ENCODE data around the gene GANC. TPM values are rescaled to one million over a fixed set of nuclear protein-coding genes. Genes with fewer than 3 reads are reported as not detected.

Gene GANC
- total RNA-seq, 1 experiment from 2014 or later, result 15.8 TPM

DNA sequence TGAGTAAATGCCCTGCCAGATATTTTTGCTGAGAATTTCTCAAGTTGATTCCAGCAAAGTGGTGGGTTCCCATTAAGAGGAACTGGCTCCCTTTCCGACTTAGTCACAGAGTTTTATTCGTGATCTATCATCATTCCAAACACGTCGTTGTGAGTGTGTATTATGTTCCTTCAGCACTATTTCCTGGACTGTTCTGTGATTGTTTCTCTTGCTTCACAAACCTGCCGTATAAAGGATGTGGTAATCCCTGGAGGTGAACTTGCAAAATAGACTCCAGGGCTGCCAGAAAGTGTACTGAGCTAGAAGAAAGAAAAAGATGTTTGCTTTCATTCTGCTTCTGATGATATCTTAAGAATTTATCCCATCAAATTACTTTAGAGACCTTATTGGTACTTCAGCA lies 71.8 kb downstream of the GANC start:
- no peaks in the 10 kb centered on the region for H3K79me2 ChIP-seq (ENCODE audit: insufficient read depth, low read length)
- H3K4me3 Mint-ChIP-seq, result no peak overlapping the region
- H2AFZ ChIP-seq (ENCODE audit: low read length), result no peak overlapping the region
- no peaks in the 10 kb centered on the region for H3K27me3 ChIP-seq (ENCODE audit: insufficient read depth, low read length)
- H3T11ph ChIP-seq (ENCODE audit: low read length), result no peak overlapping the region
- H3K27me3 Mint-ChIP-seq (ENCODE audit: low read depth), result no peaks in the 10 kb centered on the region
- no peaks in the 10 kb centered on the region for H3K9me3 ChIP-seq (ENCODE audit: control insufficient read depth, low read depth, low read length)
- no peak overlapping the region for H3K9ac ChIP-seq (ENCODE audit: extremely low read depth, insufficient read length, low read length)
- WGBS (ENCODE audit: extremely low coverage, insufficient read length, low lambda C conversion rate), result no CpG with 5 or more reads among the region's 5 CpGs
- no peak overlapping the region for H2BK5ac ChIP-seq (ENCODE audit: insufficient read length, low read length)
- DNase-seq, result no peak
- no peaks in the 10 kb centered on the region for H4K20me1 ChIP-seq (ENCODE audit: control insufficient read depth, insufficient read depth, insufficient read length)
- H4K91ac ChIP-seq (ENCODE audit: insufficient read length, low read depth, low read length), result no peak overlapping the region
- no peak overlapping the region for H3K4me2 ChIP-seq (ENCODE audit: insufficient read depth, insufficient read length, low read length)
- H3K4me1 Mint-ChIP-seq, result no peaks in the 10 kb centered on the region
- TF ChIP-seq, protein P1, sequence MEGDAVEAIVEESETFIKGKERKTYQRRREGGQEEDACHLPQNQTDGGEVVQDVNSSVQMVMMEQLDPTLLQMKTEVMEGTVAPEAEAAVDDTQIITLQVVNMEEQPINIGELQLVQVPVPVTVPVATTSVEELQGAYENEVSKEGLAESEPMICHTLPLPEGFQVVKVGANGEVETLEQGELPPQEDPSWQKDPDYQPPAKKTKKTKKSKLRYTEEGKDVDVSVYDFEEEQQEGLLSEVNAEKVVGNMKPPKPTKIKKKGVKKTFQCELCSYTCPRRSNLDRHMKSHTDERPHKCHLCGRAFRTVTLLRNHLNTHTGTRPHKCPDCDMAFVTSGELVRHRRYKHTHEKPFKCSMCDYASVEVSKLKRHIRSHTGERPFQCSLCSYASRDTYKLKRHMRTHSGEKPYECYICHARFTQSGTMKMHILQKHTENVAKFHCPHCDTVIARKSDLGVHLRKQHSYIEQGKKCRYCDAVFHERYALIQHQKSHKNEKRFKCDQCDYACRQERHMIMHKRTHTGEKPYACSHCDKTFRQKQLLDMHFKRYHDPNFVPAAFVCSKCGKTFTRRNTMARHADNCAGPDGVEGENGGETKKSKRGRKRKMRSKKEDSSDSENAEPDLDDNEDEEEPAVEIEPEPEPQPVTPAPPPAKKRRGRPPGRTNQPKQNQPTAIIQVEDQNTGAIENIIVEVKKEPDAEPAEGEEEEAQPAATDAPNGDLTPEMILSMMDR (conservative IDR thresholded peaks at IDR 0.05), result no peak
- no peak overlapping the region for H2AK5ac ChIP-seq (ENCODE audit: insufficient read length, low read length)
- H3K27ac Mint-ChIP-seq, result no peak overlapping the region
- H3K36me3 Mint-ChIP-seq (ENCODE audit: insufficient read depth in 1 of 3, low read depth in 3 of 3), result no peaks in the 10 kb centered on the region
- no peaks in the 10 kb centered on the region for H3K79me1 ChIP-seq (ENCODE audit: insufficient read depth, low read depth, low read length, poor library complexity, severe bottlenecking)
- H3K4ac ChIP-seq (ENCODE audit: low read depth, low read length), result no peak overlapping the region
- no peak overlapping the region for H3K14ac ChIP-seq (ENCODE audit: insufficient read depth, low read length)
- no peak overlapping the region for H3K23ac ChIP-seq (ENCODE audit: insufficient read length, low read depth, low read length)
- H3K4me1 ChIP-seq (ENCODE audit: insufficient read depth, low read length), result no peaks in the 10 kb centered on the region
- H2BK120ac ChIP-seq (ENCODE audit: low read depth, low read length, poor library complexity, severe bottlenecking), result no peak overlapping the region
- H2BK20ac ChIP-seq (ENCODE audit: low read depth, low read length, poor library complexity, severe bottlenecking), result no peak overlapping the region
- no peak overlapping the region for H2BK12ac ChIP-seq (ENCODE audit: insufficient read length, low read depth, low read length)
- H2BK15ac ChIP-seq (ENCODE audit: low read depth, low read length), result no peak overlapping the region
- no peaks in the 10 kb centered on the region for H3K23me2 ChIP-seq (ENCODE audit: insufficient read length, low read depth, low read length, poor library complexity, severe bottlenecking)
- no peak overlapping the region for H3K18ac ChIP-seq (ENCODE audit: insufficient read length, low read depth, low read length)
- H4K8ac ChIP-seq (replicated peaks; ENCODE audit: insufficient read length, low read depth, low read length), result no peak overlapping the region
- no peak overlapping the region for H4K5ac ChIP-seq (ENCODE audit: insufficient read length, low read depth, low read length)
- H3K27ac ChIP-seq (ENCODE audit: insufficient read length, low read depth, low read length), result no peak overlapping the region
- H3K56ac ChIP-seq (ENCODE audit: insufficient read length, low read depth, low read length), result no peak overlapping the region
- H3K9me3 Mint-ChIP-seq, result no peaks in the 10 kb centered on the region
